ENCODE results near the gene PIM3.

PIM3 gene

DNA sequence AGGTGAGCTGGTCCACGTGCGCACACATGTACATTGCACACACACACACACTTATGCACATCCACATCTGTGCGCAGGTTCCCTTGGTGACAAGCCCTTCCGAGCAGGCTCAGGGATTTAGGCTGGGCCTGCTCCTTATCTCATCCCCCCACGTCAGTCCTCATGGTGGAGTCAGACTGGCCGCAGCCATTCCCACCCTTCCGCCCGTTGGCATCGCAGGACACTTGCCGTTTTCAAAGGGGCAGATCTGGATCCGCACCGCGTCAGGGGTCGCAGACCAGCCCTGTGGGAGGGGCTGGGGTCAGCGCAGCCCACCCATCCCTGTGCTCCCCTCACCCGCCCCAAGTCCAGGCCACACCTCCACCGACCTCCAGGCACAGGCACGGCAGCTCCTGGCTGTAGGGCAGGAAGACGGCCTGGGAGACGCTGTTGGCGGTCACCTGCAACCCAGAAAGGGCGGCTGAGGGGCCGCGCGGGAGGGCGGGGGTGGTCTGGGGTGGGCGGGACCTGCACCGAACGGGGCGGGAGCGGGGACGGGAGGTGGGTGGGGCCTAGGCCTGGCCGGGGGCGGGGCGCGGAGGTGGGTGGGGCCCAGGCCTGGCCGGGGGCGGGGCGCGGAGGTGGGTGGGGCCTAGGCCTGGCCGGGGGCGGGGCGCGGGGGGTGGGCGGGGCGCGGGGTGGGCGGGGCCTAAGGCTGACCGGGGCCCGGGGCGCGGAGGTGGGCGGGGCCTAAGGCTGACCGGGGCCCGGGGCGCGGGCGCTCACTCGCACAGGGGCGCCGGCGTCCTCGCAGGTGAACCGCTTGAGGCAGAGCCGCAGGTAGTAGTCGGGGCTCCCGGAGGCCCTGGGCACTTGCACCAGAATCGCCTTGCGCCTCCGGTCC, 38.7 kb downstream of the PIM3 start:
- Histone ChIP-seq H2BK5ac (ENCODE audit: low read depth, low read length, poor library complexity, severe bottlenecking) (no peak overlapping the region), H3K27me3 (ENCODE audit: control insufficient read depth in 1 of 2, insufficient read depth in 1 of 2, low read length in 2 of 2) (peaks cover 13 to 45% of the 10 kb centered on the region in 2 experiments), H3K4ac (ENCODE audit: low read depth in 1 of 2, low read length in 2 of 2) (no peak overlapping the region), H2BK120ac (ENCODE audit: low read depth, low read length) (no peak overlapping the region), H3K9ac (ENCODE audit: low read length) (no peak overlapping the region), H2AK5ac (ENCODE audit: low read length, severe bottlenecking) (no peak overlapping the region), H3K36me3 (ENCODE audit: control insufficient read depth in 1 of 2, insufficient read depth in 2 of 2, low read depth in 1 of 2, low read length in 2 of 2) (no peaks in the 10 kb centered on the region), H3K18ac (ENCODE audit: low read depth in 1 of 2, low read length in 2 of 2) (peak overlapping the region; percentile 16 to 84), H3K4me2 (ENCODE audit: low read length, poor library complexity, severe bottlenecking) (no peak overlapping the region), H3K14ac (ENCODE audit: low read length in 2 of 2) (peak overlapping the region in 1 of 2 experiments; percentile 87), H3K4me3 (ENCODE audit: insufficient read depth in 1 of 2, low read depth in 1 of 2, low read length in 2 of 2) (no peak overlapping the region), H2BK15ac (ENCODE audit: low read depth, poor library complexity, severe bottlenecking) (no peak overlapping the region), H3K27ac (ENCODE audit: low read length, poor library complexity, severe bottlenecking) (no peak overlapping the region), H2AFZ (ENCODE audit: low read depth, low read length) (peak overlapping the region; percentile 66), H3K23ac (ENCODE audit: low read length in 2 of 2) (no peak overlapping the region), H4K91ac (ENCODE audit: low read length) (no peak overlapping the region), H3K79me1 (replicated peaks; ENCODE audit: low read length, poor library complexity, severe bottlenecking) (no peaks in the 10 kb centered on the region), H2BK12ac (ENCODE audit: low read length in 2 of 2) (no peak overlapping the region), H3K4me1 (ENCODE audit: control insufficient read depth, insufficient read depth, low read depth, low read length) (peaks cover 13% of the 10 kb centered on the region), H4K8ac (ENCODE audit: low read length) (no peak overlapping the region), H3K9me3 (ENCODE audit: control insufficient read depth, low read length) (no peaks in the 10 kb centered on the region)
- peak; percentile 10 for DNase-seq
- 22% methylated on average over 33 of the region's 70 CpGs for WGBS

GRCh38 chr22:49999946-50000586, 39.5 kb downstream of the PIM3 start:
- WGBS: 30% methylated on average over 41 of the region's 41 CpGs
- no peak overlapping the region for H3K23ac ChIP-seq (ENCODE audit: low read length in 2 of 2)
- no peak overlapping the region for H3K4me3 ChIP-seq (ENCODE audit: insufficient read depth in 1 of 2, low read depth in 1 of 2, low read length in 2 of 2)
- peaks cover 13 to 51% of the 10 kb centered on the region in 2 experiments for H3K27me3 ChIP-seq (ENCODE audit: control insufficient read depth in 1 of 2, insufficient read depth in 1 of 2, low read length in 2 of 2)
- no peak overlapping the region for H3K4me2 ChIP-seq (ENCODE audit: low read length, poor library complexity, severe bottlenecking)
- no peak overlapping the region for H3K4ac ChIP-seq (ENCODE audit: low read depth in 1 of 2, low read length in 2 of 2)
- H4K91ac ChIP-seq (ENCODE audit: low read length): peak overlapping the region; percentile 5
- no peak overlapping the region for H3K14ac ChIP-seq (ENCODE audit: low read length in 2 of 2)
- H2BK12ac ChIP-seq (ENCODE audit: low read length in 2 of 2): no peak overlapping the region
- no peak overlapping the region for H3K9ac ChIP-seq (ENCODE audit: low read length)
- H4K8ac ChIP-seq (ENCODE audit: low read length): no peak overlapping the region
- H3K9me3 ChIP-seq (ENCODE audit: control insufficient read depth, low read length): no peaks in the 10 kb centered on the region
- H3K36me3 ChIP-seq (ENCODE audit: control insufficient read depth in 1 of 2, insufficient read depth in 2 of 2, low read depth in 1 of 2, low read length in 2 of 2): no peaks in the 10 kb centered on the region
- no peak overlapping the region for H2AK5ac ChIP-seq (ENCODE audit: low read length, severe bottlenecking)
- peaks cover 9% of the 10 kb centered on the region for H3K4me1 ChIP-seq (ENCODE audit: control insufficient read depth, insufficient read depth, low read depth, low read length)
- no peak overlapping the region for H2BK120ac ChIP-seq (ENCODE audit: low read depth, low read length)
- no peak overlapping the region for H3K27ac ChIP-seq (ENCODE audit: low read length, poor library complexity, severe bottlenecking)
- H2BK5ac ChIP-seq (ENCODE audit: low read depth, low read length, poor library complexity, severe bottlenecking): no peak overlapping the region
- no peak for DNase-seq
- no peak overlapping the region for H2AFZ ChIP-seq (ENCODE audit: low read depth, low read length)
- H3K79me1 ChIP-seq (replicated peaks; ENCODE audit: low read length, poor library complexity, severe bottlenecking): no peaks in the 10 kb centered on the region
- H3K18ac ChIP-seq (ENCODE audit: low read depth in 1 of 2, low read length in 2 of 2): no peak overlapping the region
- H2BK15ac ChIP-seq (ENCODE audit: low read depth, poor library complexity, severe bottlenecking): peak overlapping the region; percentile 28

DNA sequence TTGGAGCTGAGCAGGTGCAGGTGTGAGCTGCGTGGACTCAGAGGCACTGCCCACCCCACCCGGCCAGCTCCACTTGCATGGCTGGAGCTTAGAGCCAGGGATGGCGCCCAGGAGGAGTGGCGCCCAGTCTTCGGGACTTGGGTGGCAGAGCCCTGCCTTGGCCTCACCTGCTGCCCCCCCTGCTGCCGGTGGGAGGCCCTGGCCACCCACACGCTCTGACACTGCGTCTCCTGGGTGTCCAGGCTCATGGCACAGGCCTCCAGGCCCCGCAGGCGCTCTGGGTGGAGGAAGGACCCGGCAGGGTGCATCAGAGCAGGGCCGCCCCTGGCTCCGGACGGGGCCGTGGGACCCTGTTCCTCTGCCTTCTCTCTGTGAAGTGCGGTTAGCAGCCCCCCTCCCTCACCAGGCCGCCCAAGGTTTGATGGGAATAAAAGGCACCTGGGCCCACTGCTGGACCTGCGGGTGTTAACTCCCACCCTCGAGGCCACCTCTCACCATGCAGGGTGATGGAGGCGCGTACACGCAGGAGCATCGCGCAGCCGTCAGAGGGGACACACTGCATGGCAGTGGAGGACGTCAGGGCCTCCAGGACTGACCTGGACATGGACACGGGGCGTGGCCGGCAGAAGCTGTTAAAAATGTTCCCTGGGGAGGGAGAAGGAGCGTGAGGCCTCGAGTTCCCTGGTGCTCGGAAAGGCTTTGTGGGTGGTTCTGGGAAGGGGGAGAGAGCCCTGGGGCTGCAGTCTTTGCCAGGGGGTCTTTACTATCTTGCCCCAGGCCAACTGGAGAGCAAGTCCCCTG, 40.2 kb downstream of the PIM3 start:
- 93% methylated on average over 32 of the region's 32 CpGs for WGBS
- no peaks in the 10 kb centered on the region for H3K9me3 ChIP-seq (ENCODE audit: control insufficient read depth, low read length)
- H3K4me3 ChIP-seq (ENCODE audit: insufficient read depth in 1 of 2, low read depth in 1 of 2, low read length in 2 of 2): no peak overlapping the region
- no peaks in the 10 kb centered on the region for H3K36me3 ChIP-seq (ENCODE audit: control insufficient read depth in 1 of 2, insufficient read depth in 2 of 2, low read depth in 1 of 2, low read length in 2 of 2)
- no peak overlapping the region for H2BK120ac ChIP-seq (ENCODE audit: low read depth, low read length)
- H3K9ac ChIP-seq (ENCODE audit: low read length): no peak overlapping the region
- peaks cover 13 to 55% of the 10 kb centered on the region in 2 experiments for H3K27me3 ChIP-seq (ENCODE audit: control insufficient read depth in 1 of 2, insufficient read depth in 1 of 2, low read length in 2 of 2)
- no peak overlapping the region for H2AK5ac ChIP-seq (ENCODE audit: low read length, severe bottlenecking)
- no peaks in the 10 kb centered on the region for H3K79me1 ChIP-seq (replicated peaks; ENCODE audit: low read length, poor library complexity, severe bottlenecking)
- no peak overlapping the region for H2BK5ac ChIP-seq (ENCODE audit: low read depth, low read length, poor library complexity, severe bottlenecking)
- no peak overlapping the region for H2BK15ac ChIP-seq (ENCODE audit: low read depth, poor library complexity, severe bottlenecking)
- H3K23ac ChIP-seq (ENCODE audit: low read length in 2 of 2): no peak overlapping the region
- no peak overlapping the region for H3K27ac ChIP-seq (ENCODE audit: low read length, poor library complexity, severe bottlenecking)
- no peak for DNase-seq
- H3K14ac ChIP-seq (ENCODE audit: low read length in 2 of 2): no peak overlapping the region
- H3K4ac ChIP-seq (ENCODE audit: low read depth in 1 of 2, low read length in 2 of 2): no peak overlapping the region
- H3K4me1 ChIP-seq (ENCODE audit: control insufficient read depth, insufficient read depth, low read depth, low read length): peaks cover 9% of the 10 kb centered on the region
- H2BK12ac ChIP-seq (ENCODE audit: low read length in 2 of 2): no peak overlapping the region
- H3K4me2 ChIP-seq (ENCODE audit: low read length, poor library complexity, severe bottlenecking): no peak overlapping the region
- H4K8ac ChIP-seq (ENCODE audit: low read length): no peak overlapping the region
- H4K91ac ChIP-seq (ENCODE audit: low read length): no peak overlapping the region
- no peak overlapping the region for H2AFZ ChIP-seq (ENCODE audit: low read depth, low read length)
- H3K18ac ChIP-seq (ENCODE audit: low read depth in 1 of 2, low read length in 2 of 2): no peak overlapping the region

Measured in mesenchymal stem cell (in vitro differentiated cells and primary cell).